HG03097 (cell line): ENCODE measurements around the gene INPP5A.
"Not testable (repeated sequence)": the region's sequence is repeated elsewhere in the genome, so short reads cannot be mapped to it uniquely, and the experiment has no call there.

ENCODE experiments used
- ATAC-seq: cut with Tn5 transposase; IDR thresholded peaks from one replicate; pipeline ENCODE4 v1.9.1; 2021; ENCODE audit not compliant: unreplicated experiment, low FRiP score

INPP5A gene

DNA sequence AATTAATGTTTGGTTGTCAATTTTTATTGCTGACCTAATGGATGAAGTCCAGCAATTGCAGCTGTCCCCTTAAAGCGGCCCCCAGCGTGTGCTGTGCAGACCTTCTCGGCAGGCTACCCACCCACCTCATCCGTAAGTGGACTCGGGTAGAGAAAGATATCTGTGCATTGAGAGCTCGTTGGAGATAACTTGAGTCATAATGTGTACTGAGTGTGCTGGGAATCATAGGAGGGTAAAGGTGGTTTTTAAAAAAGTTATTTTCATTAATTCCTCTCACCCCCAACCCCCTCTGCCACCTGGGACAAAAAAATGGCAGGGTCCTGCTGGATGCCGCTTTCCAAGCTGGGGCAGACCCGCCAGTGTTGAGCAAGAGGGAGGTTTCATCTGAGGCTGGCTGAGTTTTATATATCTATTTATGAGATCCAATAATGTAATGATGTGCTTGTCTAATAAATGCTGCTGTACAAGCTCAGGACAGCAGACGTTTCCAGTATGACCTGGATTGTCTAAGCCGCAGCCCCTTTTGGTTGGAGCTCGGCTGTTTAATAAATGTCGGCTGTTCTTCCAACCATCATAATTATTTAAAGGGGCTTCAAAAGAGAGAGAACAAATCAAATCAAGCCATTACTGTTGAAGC is 129.2 kb downstream of the INPP5A start:
- no peak for ATAC-seq

- no peak for ATAC-seq
Observed at GRCh38 chr10:132667342-132668047, 129.9 kb downstream of the INPP5A start.

DNA sequence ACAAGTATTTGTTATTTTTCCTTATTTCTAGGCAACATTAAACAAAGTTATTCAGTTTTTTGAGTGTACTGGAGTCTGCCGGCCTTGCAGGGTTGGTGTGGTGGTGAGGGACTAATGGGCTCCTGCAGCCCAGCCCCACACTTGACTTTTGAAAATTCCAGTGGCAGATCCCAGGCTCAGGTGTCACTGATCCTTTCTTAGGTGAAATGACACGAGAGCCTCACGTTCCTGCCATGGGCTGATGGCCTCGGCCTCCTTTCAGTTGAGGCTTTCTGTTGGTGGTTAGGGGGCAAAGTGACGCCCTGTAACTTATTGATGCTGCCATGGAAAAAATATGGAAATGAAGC is 130.4 kb downstream of the INPP5A start:
- no peak for ATAC-seq

DNA sequence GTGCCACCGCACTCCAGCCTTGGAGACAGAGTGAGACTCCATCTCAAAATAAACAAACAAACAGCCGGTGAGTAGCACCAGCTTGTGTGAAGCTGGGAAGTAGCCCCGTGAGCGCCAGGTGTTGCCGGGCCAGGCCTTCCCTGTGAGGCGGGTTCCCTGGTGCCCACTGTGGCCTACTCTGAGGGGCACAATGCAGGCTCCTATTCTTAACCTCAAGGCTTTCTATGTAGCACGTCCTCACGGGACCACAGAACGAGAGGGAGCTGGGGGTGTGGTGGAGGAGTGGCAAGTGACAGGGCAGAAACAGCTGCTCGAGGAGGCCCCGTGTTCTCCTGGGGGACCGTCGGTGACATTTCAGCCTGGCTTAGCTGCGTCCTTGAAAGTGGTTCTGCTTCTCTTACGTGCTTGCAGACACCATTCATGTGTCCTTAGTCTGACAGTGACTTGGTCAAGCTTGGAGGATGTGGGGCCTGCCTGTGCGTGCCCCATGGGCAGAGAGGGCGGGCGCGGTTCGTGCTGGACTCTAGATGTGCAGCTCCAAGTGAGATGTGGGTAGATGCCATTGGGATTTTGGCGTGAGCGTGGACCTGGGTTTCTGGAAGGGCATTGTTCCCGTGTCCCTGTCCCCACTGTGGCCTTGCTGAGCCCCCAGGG is 131.7 kb downstream of the INPP5A start:
- ATAC-seq = no peak

GRCh38 chr10:132670546-132671227 is 133.1 kb downstream of the INPP5A start:
- ATAC-seq = no peak

DNA sequence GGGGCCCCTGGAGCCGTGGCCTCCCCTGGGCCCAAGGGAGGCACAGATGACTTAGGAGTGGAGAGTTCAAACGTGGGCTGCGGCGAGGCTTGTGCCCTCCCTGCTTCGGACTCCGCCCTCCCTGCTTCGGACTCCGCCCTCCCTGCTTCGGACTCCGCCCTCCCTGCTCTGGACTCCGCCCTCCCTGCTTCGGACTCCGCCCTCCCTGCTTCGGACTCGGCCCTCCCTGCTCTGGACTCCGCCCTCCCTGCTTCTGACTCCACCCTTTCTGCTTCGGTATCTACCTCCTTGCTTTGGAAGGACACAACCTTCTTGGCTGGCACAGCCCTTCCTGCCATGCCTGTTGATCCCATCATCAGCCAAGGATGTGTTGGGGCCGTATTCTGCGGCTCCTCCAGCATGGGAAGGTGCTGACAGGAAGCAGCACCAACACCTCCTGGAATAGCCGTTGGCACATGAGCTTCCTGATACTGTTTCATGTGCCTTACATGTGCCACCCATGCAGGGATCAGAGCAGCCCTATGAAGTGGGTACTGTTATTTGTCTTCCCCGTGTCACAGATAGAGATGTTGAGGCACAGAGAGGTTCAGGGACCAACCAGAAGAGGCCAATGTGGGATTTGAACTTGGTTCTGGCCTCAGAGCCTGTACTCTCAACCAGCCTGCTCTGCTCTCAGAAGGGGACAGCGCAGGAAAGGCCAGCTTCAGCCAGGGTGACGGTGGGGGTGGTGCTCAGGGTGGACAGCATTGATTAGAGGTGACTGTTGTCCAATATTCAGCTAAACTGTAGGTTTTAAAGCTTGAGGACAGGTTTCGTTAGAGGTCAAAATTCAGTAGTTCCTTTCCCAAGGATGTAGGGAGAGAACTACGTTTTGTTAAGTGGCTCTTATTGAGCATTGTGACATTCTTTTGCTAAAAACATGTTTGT is 133.9 kb downstream of the INPP5A start:
- no peak for ATAC-seq

DNA sequence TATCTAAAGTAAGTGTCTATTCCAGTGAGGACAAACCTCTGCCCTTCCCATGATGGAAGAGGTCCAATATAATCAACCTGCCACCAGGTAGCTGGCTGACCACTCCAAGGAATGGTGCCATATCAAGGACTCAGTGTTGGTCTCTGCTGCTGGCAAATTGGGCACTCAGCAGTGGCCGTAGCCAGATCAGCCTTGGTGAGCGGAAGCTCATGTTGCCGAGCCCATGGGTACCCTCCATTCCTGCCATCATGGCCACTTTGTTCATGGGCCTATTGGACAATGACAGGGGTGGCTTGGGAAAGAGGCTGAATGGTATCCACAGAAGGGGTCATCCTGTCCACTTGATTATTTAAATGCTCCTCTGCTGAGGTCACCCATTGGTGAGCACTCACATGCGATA is 136.2 kb downstream of the INPP5A start:
- not testable (repeated sequence) for ATAC-seq

- ATAC-seq = no peak
Observed at GRCh38 chr10:132674311-132674710, 136.7 kb downstream of the INPP5A start.

DNA sequence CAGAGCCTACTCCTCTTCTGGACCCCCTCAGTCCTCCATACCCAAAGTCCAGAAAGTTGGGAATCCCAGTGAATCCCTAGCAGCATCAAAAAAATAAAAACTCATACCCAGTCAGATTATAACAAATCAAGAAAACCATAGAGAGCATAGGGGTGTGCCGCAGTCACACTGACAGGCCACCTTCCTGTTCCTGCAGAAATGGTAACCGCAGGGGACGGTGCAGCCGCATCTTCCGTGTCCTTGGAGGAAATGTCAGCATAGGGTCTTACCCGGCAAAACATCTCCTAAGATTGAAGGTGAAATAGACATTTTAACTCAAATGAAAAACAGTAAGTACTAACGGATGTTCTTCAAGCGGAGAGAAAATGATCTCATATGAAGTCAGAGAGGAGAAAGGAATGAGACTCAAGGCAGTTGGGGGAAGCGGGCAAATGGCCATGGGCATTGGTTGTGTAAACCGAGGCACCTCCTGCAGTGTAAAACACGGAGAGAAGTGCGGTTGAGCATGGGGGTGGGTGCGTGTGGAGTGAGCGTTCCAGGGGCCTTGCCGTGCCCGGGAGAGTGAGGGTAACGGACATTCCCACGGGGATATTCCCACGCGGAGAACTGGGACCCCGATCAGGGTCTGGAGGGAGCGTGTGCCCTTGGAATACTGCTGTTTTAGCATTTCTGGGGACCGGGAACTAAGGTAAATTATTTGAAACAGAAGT is 137.6 kb downstream of the INPP5A start:
- ATAC-seq = no peak

DNA sequence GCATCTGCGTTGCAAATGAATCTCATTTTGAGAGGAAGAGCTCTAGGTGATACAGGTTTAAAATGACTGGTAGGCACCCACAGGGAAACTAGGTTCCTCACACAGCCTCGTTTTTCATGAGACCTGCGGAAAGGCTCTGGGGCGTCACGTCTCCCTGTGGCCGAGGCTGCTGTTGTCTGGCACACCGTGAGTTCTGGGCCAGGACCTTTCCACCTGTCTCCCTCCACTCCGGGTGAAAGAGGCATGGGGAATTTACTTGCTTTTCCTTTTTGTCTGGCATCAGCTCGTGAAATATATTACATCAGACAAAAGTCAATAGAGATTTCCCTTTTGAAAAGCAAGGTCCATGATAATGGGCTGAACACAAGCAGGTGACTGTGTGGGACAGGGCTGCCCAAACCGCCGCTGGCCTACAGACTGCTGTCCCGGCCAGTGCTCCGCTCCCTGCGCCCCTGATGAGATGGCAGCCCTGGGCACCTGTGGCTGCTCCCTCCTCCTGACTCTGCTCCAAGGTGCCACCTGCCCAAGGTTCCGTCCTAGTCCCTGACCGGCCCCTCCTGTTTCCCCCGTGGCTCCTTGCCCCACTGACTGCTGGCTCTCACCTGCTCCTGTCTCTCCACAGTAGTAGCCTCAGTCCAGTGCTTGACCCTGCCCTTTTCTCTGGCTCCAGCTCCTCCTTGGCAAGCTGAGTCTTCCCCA is 138.8 kb downstream of the INPP5A start:
- ATAC-seq = no peak

DNA sequence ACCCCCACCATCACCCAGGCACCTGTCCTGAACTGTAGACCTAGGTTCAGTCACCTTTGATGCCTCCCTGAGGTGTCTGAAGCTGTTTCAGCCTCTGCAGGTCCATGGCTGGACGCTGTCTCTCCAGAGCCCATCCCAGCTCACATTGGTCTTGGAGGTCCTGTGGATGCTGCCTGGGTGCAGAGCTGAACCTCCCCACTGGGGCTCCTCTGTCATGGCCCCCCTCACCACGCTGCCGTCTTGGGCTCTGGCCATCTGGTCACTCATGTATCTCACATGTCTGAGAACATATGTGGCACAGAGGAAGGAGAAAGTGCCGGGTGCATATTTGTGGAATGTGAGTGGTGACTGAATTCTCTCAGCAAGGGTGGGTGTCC is 139.5 kb downstream of the INPP5A start:
- no peak for ATAC-seq

GRCh38 chr10:132677473-132678227 is 140.1 kb downstream of the INPP5A start:
- no peak for ATAC-seq

DNA sequence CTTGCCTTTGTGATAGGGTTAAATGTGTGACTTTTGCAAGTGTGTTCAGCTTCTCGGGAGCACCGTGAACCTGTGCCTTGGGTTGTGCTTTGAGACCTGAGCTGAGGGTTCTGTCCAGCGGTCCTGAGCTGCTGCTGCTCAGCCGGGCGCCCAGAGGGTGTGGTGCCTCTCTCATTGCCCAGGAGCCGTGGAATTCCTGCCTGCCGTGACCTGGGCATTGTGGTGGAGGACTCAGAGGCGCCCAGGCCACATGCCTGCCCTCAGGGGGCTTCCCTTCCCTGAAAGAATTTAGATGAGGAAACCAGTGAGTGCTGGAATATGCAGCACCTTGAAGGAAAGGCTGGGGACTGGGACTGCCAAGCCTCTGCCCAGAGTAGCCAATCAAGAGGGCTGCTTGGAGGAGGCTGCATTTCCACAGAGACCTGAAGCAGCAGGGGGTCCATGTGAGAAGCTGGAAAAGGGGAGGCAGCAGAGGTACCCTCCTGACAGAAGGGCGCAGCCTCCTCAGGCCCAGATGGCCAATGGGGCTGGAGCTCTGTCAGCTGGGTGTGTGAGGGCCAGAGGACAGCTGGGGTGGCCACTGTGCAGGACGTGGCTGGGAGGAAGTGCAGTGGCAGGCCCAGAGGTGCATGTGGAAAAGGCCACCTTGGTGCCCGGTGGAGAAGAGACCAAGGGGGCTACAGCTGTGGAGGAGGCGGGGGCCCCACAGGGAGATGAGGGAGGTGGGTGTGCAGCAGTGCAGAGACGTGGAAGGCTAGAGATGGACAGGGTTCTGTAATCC is 141.0 kb downstream of the INPP5A start:
- no peak for ATAC-seq

DNA sequence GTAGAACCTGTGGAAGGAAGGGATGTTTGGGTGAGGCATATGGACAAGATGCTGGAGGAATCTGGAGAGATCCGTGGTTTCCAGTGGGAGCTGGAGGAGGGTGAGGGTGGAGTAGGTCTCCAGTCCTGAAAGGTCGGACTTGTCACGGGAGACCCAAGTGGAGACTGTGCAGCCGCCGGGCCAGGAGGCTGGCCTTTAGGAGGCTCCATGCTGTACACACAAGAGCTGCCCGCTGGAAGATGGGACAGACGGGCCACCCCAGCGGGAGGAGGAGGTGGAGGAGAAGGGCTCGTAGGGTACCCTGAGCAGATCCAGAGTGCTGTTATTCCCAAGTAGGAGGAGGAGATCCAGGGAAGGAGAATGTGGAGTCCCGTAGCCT is 141.6 kb downstream of the INPP5A start:
- no peak for ATAC-seq

DNA sequence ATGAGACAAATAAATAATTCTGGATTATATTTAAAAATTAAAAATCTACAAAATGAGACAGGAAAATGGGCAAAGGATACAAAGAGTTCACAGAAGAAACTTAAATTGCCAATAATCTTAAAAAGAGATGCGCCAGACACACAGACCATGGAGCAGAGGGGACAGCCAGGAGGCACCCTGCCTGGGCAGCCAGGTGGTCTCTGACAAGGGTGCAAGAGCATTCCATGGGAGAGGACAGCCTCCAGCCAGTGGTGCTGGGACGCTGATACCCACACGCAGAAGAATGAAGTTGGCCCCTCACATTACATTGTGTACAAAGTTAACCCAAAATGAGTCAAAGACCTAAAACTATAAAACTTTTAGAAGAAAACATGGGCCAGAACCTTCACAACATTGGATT is 142.1 kb downstream of the INPP5A start:
- ATAC-seq = no peak

DNA sequence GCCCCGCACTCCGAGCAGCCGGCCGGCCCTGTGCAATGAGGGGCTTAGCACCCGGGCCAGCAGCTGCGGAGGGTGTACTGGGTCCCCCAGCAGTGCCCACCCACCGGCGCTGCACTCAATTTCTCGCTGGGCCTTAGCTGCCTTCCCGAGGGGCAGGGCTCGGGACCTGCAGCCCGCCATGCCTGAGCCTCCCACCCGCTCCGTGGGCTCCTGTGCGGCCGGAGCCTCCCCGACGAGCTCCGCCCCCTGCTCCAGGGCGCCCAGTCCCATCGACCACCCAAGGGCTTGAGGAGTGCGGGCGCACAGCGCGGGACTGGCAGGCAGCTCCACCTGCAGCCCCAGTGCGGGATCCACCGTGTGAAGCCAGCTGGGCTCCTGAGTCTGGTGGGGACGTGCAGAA is 143.2 kb downstream of the INPP5A start:
- not testable (repeated sequence) for ATAC-seq

DNA sequence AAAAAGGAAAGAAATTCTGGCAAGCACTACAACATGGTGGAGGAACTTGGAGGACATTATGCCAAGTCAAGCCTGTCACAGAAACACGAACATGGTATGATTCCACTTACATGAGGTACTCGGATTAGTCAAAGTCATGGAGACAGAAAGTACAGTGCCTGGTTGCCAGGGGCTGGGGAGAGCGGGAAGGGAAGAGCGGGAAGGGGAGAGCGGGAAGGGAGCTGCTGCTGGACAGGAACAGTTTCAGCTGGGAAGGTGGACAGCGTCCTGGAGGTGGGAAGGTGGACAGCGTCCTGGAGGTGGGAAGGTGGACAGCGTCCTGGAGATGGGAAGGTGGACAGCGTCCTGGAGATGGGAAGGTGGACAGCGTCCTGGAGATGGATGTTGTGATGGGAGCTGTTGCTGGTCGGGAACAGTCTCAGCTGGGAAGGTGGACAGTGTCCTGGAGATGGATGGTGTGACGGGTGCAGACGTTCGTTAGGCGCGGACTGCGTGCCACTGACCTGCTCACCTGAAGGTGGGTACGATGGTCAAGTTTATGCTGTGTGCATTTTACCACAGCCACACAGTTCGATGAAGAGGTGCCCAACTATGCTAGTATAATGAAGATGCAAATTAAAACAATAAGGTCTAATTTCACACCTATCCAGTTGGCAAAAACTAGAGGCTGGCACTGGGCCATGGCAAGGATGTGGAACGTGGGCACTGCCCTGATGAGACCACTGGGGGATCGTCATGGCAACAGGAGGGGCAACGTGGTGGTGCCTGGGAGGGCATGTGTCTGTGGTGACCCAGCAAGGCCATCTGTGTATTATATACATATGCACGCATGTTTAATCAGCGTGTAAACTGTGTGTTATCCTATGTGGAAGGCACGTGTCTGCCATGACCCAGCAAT is 144.5 kb downstream of the INPP5A start:
- ATAC-seq = no peak
